Endothelial cell of umbilical vein (primary cell): Measurements from ENCODE around the gene AP1B1. TPM values are rescaled to one million over a fixed set of nuclear protein-coding genes. Genes with fewer than 3 reads are reported as not detected.

ENCODE experiments used
- BruUV-seq: library from RNA; stranded (reverse); fragments of 400-500 nt; replicated peaks from 2 replicates; lab custom pipeline; 2021; lab: Mats Ljungman, UMichigan
- CTCF ChIA-PET: fragments of 300-600, 350-600 bp; sonication (Branson Sonifier 250); formaldehyde crosslinking; loops from one replicate; lab custom pipeline; 2021; ENCODE audit warnings: antibody characterized with exemption, inconsistent platforms; lab: Charles Lee
- POLR2A ChIA-PET: fragments of 300-600, 350-600 bp; sonication (Branson Sonifier 250); formaldehyde crosslinking; loops from one replicate; lab custom pipeline; 2021; ENCODE audit warnings: antibody characterized with exemption, inconsistent platforms; lab: Charles Lee
- DNase-seq: peaks from one replicate; pipeline ENCODE4 v3.0.0-alpha.2; 2011; ENCODE audit warnings: low read depth, low spot score
- FAIRE-seq: peaks from 2 replicates; lab custom pipeline; 2011; peaks lifted over from hg19 to GRCh38; lab: Jason Lieb, UNC
- H2AFZ ChIP-seq: 2 replicates; pipeline ENCODE4 v1.6.0; 2012; ENCODE audit warnings: low read depth, low read length, control low read depth, inconsistent platforms
- H3K27ac ChIP-seq: 2 replicates; pipeline ENCODE4 v1.5.1; 2011; ENCODE audit warnings: low read depth, mild to moderate bottlenecking, control low read depth, low read length, moderate library complexity; ENCODE audit not compliant: insufficient read depth
- H3K27me3 ChIP-seq, 2 experiments: 2 replicates each; pipeline versions ENCODE4 v1.6.0 to v1.6.1; 2011; ENCODE audit warnings: low read length in 2 of 2, mixed read lengths in 1 of 2; ENCODE audit not compliant: control insufficient read depth in 2 of 2, insufficient read depth in 2 of 2
- H3K36me3 ChIP-seq, 2 experiments: 2 replicates in 1 of 2; 3 replicates in 1 of 2; pipeline ENCODE4 v1.5.1; 2011; ENCODE audit warnings: low read length in 2 of 2, mild to moderate bottlenecking in 1 of 2, moderate library complexity in 1 of 2; ENCODE audit not compliant: control insufficient read depth in 2 of 2, insufficient read depth in 2 of 2; ENCODE audit errors: extremely low read depth in 1 of 2
- H3K4me1 ChIP-seq: 3 replicates; pipeline ENCODE4 v1.5.1; 2011; ENCODE audit warnings: mild to moderate bottlenecking, low read length; ENCODE audit not compliant: control insufficient read depth, insufficient read depth; ENCODE audit errors: extremely low read depth
- H3K4me2 ChIP-seq: 2 replicates; pipeline ENCODE4 v1.6.1; 2011; ENCODE audit warnings: low read length, control low read depth, mixed read lengths; ENCODE audit not compliant: insufficient read depth
- H3K4me3 ChIP-seq, 3 experiments: fragments of 200-600 bp in 1 of 3; sonication (generic), shearing (Covaris generic) in 1 of 3; replicated peaks in 1 of 3; 2 replicates each; pipeline ENCODE4 v1.5.1; 2011 to 2016; ENCODE audit warnings: control low read depth in 3 of 3, low read length in 3 of 3, mild to moderate bottlenecking in 2 of 3, inconsistent platforms in 1 of 3, low read depth in 1 of 3, moderate library complexity in 1 of 3; ENCODE audit not compliant: insufficient read depth in 1 of 3
- H3K79me2 ChIP-seq: 2 replicates; pipeline ENCODE4 v1.6.0; 2012; ENCODE audit warnings: low read length, inconsistent platforms; ENCODE audit not compliant: control insufficient read depth, insufficient read depth
- H3K9ac ChIP-seq: replicated peaks from 2 replicates; pipeline ENCODE3; 2011; ENCODE audit warnings: low read length, control low read depth; ENCODE audit not compliant: insufficient read depth; ENCODE audit errors: extremely low read depth
- H3K9me1 ChIP-seq: replicated peaks from 3 replicates; pipeline ENCODE4 v1.6.0; 2011; ENCODE audit warnings: mild to moderate bottlenecking, low read length; ENCODE audit not compliant: control insufficient read depth, insufficient read depth; ENCODE audit errors: extremely low read depth
- H3K9me3 ChIP-seq: replicated peaks from 2 replicates; pipeline ENCODE4 v1.5.1; 2012; ENCODE audit warnings: low read length, inconsistent platforms; ENCODE audit not compliant: control insufficient read depth, insufficient read depth
- H4K20me1 ChIP-seq: replicated peaks from 2 replicates; pipeline ENCODE3; 2011; ENCODE audit warnings: mild to moderate bottlenecking, low read length; ENCODE audit not compliant: control insufficient read depth, insufficient read depth; ENCODE audit errors: extremely low read depth
- CTCF ChIP-seq, 2 donors: IDR thresholded peaks; 1 replicate in 1 of 2; 2 replicates in 1 of 2; pipeline ENCODE4 v1.5.1; 2011; ENCODE audit warnings: low read length in 2 of 2, mild to moderate bottlenecking in 2 of 2, moderate library complexity in 2 of 2, control low read depth in 1 of 2, inconsistent platforms in 1 of 2, low read depth in 1 of 2; ENCODE audit not compliant: insufficient read depth in 1 of 2; ENCODE audit errors: extremely low read depth in 1 of 2
- EZH2 ChIP-seq: IDR thresholded peaks from 2 replicates; pipeline ENCODE4 v1.6.1; 2012; ENCODE audit warnings: borderline replicate concordance, low read depth, mild to moderate bottlenecking, moderate library complexity, low read length, inconsistent platforms; ENCODE audit not compliant: severe bottlenecking
- FOS ChIP-seq: IDR thresholded peaks from 2 replicates; pipeline ENCODE4 v1.6.1; 2011; ENCODE audit warnings: mild to moderate bottlenecking, low read length, moderate library complexity, borderline replicate concordance; ENCODE audit not compliant: insufficient read depth
- GATA2 ChIP-seq: IDR thresholded peaks from 2 replicates; pipeline ENCODE4 v1.7.0; 2011; ENCODE audit warnings: low read depth, mild to moderate bottlenecking, moderate library complexity, mixed read lengths, low read length; ENCODE audit not compliant: insufficient read length, insufficient read depth
- JUN ChIP-seq: IDR thresholded peaks from 2 replicates; pipeline ENCODE4 v1.6.1; 2011; ENCODE audit warnings: borderline replicate concordance, low read depth; ENCODE audit not compliant: insufficient read length, insufficient read depth
- MAX ChIP-seq: IDR thresholded peaks from 2 replicates; pipeline ENCODE4 v1.6.1; 2011; ENCODE audit not compliant: insufficient read depth, insufficient read length
- MYC ChIP-seq: IDR thresholded peaks from one replicate; pipeline ENCODE4 v1.6.1; 2011; ENCODE audit warnings: mild to moderate bottlenecking, low read depth, low read length
- POLR2A ChIP-seq: IDR thresholded peaks from 2 replicates; pipeline ENCODE4 v1.6.1; 2012; ENCODE audit warnings: low read depth, mild to moderate bottlenecking, control low read depth, low read length
- POLR2AphosphoS5 ChIP-seq: IDR thresholded peaks from 2 replicates; pipeline ENCODE4 v1.6.1; 2012; ENCODE audit warnings: low read depth, mild to moderate bottlenecking, control low read depth, low read length, moderate library complexity; ENCODE audit not compliant: insufficient read depth
- dilution Hi-C: fragments of 300-500 bp; cut with MboI; formaldehyde crosslinking; loops from one replicate; pipeline ENCODE4 v1.15.0; 2019; ENCODE audit warnings: low sequenced_read_pairs; ENCODE audit not compliant: extremely low pct_ligation_motif_present
- intact Hi-C: fragments of 100-400 bp; cut with micrococcal nuclease; formaldehyde crosslinking; loops from one replicate; pipeline ENCODE4 v1.10.0; 2022
- polyA plus RNA-seq, 4 experiments: library from polyadenylated mRNA; depleted of rRNA in 3 of 4; stranded (reverse) in 3 of 4; unstranded in 1 of 4; fragments of >200 nt; gene quantifications; 2 replicates each; pipeline versions ENCODE4 v1.2.1 to v1.2.3, GENCODE V29; 2011 to 2012; ENCODE audit warnings: missing spikeins in 1 of 4
- total RNA-seq: library from RNA; stranded (reverse); gene quantifications from 2 replicates; pipeline ENCODE4 v1.2.3, GENCODE V29; 2021

The AP1B1 gene
- total and polyA plus RNA-seq, 2 donors (not counting 3 experiments of a cell fraction or from before 2014, with no cell fraction given) = 107 to 131 TPM

GRCh38 chr22:29380856-29381255, 7.5 kb downstream of the AP1B1 start:
- BruUV-seq = TSS peak; percentile 72
- Histone ChIP-seq H3K36me3 (peaks cover 0 to 8% of the 10 kb centered on the region in 2 experiments), H3K27me3 (no peaks in the 10 kb centered on the region), H3K9me1 (no peaks in the 10 kb centered on the region), H3K9me3 (no peaks in the 10 kb centered on the region), H3K27ac (peak overlapping the region; percentile 72), H3K4me1 (peaks cover 25% of the 10 kb centered on the region), H3K79me2 (peaks cover 39% of the 10 kb centered on the region), H3K4me2 (peak overlapping the region; percentile 42), H3K4me3 (no peak overlapping the region), H3K9ac (peak overlapping the region; percentile 18), H4K20me1 (no peaks in the 10 kb centered on the region), H2AFZ (peak overlapping the region; percentile 29)
- no peak for DNase-seq
- ChIA-PET CTCF (no interaction called here), POLR2A (no interaction called here)
- no peak for FAIRE-seq
- intact Hi-C loops (loop anchor here (10.0 kb wide), 1 partner anchor 1044 kb away; the partner anchor contains the start of gene MTFP1), dilution Hi-C loops (no loop called here)
- no peak for TF ChIP-seq POLR2A
- TF ChIP-seq POLR2AphosphoS5 = no peak
- TF ChIP-seq MAX = no peak
- TF ChIP-seq JUN = no peak
- TF ChIP-seq FOS = no peak
- TF ChIP-seq EZH2 = no peak
- TF ChIP-seq MYC = no peak
- TF ChIP-seq GATA2 = no peak
- no peak for TF ChIP-seq CTCF (IDR thresholded peaks at IDR 0.05; ENCODE audit: extremely low read depth in 1 of 2, insufficient read depth in 1 of 2, low read depth in 1 of 2, low read length in 2 of 2)
